ENCODE data around the gene SPTBN5.

DNA sequence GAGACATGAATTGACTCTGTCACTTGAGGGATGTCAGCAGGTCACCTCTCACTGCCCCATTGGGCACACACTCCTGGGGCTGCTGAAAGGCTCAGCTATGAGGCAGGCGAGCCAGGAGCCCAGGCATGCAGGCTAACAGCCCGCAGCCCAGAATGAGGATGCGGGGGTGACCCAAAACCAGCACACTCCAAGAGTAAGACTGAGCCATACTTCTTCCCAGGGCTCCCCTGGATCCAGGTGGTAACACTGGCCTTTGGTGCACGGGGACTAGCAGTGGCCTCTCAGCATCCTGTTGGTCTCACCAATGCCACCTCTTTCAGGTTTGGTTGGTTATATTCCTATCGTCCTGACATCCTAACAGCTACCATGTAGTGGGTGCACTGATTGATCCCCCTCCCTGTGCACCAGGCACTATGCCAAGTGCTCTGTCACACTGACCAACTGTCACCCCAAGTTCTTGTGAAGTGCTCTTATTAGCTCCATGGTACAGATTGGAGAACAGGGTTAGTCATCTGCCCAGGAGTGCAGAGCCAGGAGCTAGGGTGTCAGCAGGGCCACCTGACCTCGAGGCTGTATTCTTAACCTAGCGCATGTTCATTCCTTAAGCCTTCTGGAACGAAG is 24.8 kb upstream of the SPTBN5 start:
- TF ChIP-seq, protein P1, sequence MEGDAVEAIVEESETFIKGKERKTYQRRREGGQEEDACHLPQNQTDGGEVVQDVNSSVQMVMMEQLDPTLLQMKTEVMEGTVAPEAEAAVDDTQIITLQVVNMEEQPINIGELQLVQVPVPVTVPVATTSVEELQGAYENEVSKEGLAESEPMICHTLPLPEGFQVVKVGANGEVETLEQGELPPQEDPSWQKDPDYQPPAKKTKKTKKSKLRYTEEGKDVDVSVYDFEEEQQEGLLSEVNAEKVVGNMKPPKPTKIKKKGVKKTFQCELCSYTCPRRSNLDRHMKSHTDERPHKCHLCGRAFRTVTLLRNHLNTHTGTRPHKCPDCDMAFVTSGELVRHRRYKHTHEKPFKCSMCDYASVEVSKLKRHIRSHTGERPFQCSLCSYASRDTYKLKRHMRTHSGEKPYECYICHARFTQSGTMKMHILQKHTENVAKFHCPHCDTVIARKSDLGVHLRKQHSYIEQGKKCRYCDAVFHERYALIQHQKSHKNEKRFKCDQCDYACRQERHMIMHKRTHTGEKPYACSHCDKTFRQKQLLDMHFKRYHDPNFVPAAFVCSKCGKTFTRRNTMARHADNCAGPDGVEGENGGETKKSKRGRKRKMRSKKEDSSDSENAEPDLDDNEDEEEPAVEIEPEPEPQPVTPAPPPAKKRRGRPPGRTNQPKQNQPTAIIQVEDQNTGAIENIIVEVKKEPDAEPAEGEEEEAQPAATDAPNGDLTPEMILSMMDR (IDR thresholded peaks at IDR 0.05), result no peak
- TF ChIP-seq ZFX (IDR thresholded peaks at IDR 0.05; ENCODE audit: borderline replicate concordance), result no peak
